SK-N-SH (cell line): ENCODE measurements around the gene BCHE. TPM values are rescaled to one million over a fixed set of nuclear protein-coding genes. Genes with fewer than 3 reads are reported as not detected.

Experiments used
- CTCF ChIA-PET: fragments of 300-600, 350-600 bp; formaldehyde crosslinking; extraction: SDS; loops from one replicate; lab custom pipeline; 2021; lab: Yijun Ruan, JAX
- POLR2A ChIA-PET: fragments of 350-600 bp; sonication (Branson Sonifier 250); formaldehyde crosslinking; extraction: SDS; loops from one replicate; lab custom pipeline; 2020; ENCODE audit warnings: antibody characterized with exemption, inconsistent platforms; lab: Yijun Ruan, JAX
- DNase-seq: peaks from one replicate; pipeline ENCODE4 v3.0.0; 2012
- H2AFZ ChIP-seq: fragments of 200-600 bp; sonication (generic); 2 replicates; pipeline ENCODE4 v1.8.1; 2016; ENCODE audit warnings: antibody characterized with exemption, mild to moderate bottlenecking, low read depth
- H3F3A ChIP-seq: fragments of 200-600 bp; sonication (generic); replicated peaks from 2 replicates; pipeline ENCODE3; 2016; ENCODE audit warnings: antibody characterized with exemption, mild to moderate bottlenecking; ENCODE audit not compliant: insufficient read depth
- H3K27ac ChIP-seq, 2 experiments: fragments of 200-500 bp in 1 of 2; fragments of 200-600 bp in 1 of 2; sonication (Bioruptor generic) in 1 of 2; sonication (generic), shearing (Covaris generic) in 1 of 2; 2 replicates each; pipeline versions ENCODE4 v1.5.1 to v1.6.1; 2014 to 2016; ENCODE audit warnings: low read depth in 2 of 2, inconsistent platforms in 1 of 2, low read length in 1 of 2, mild to moderate bottlenecking in 1 of 2, mixed read lengths in 1 of 2
- H3K27me3 ChIP-seq: fragments of 200-600 bp; sonication (generic), shearing (Covaris generic); 2 replicates; pipeline ENCODE4 v1.6.1; 2016; ENCODE audit warnings: mixed run types; ENCODE audit not compliant: insufficient read depth
- H3K36me3 ChIP-seq, 2 experiments: fragments of 200-500 bp in 1 of 2; fragments of 200-600 bp in 1 of 2; sonication (Bioruptor generic) in 1 of 2; sonication (generic) in 1 of 2; replicated peaks in 1 of 2; 2 replicates each; pipeline versions ENCODE3 to v1.5.1; 2014 to 2016; ENCODE audit warnings: low read length in 1 of 2, mild to moderate bottlenecking in 1 of 2; ENCODE audit not compliant: insufficient read depth in 2 of 2, control insufficient read depth in 1 of 2
- H3K4me1 ChIP-seq, 2 experiments: fragments of 200-500 bp in 1 of 2; fragments of 200-600 bp in 1 of 2; sonication (Bioruptor generic) in 1 of 2; sonication (generic), shearing (Covaris generic) in 1 of 2; 2 replicates each; pipeline versions ENCODE4 v1.5.1 to v1.6.1; 2014 to 2016; ENCODE audit warnings: low read depth in 1 of 2, low read length in 1 of 2, mixed run types in 1 of 2; ENCODE audit not compliant: insufficient read depth in 2 of 2, control insufficient read depth in 1 of 2
- H3K4me2 ChIP-seq: fragments of 200-600 bp; sonication (generic), shearing (Covaris generic); 2 replicates; pipeline ENCODE4 v1.6.1; 2017; ENCODE audit warnings: mixed run types
- H3K4me3 ChIP-seq, 2 experiments: fragments of 200-500 bp in 1 of 2; fragments of 200-600 bp in 1 of 2; sonication (Bioruptor generic) in 1 of 2; sonication (generic), shearing (Covaris generic) in 1 of 2; 2 replicates each; pipeline versions ENCODE4 v1.5.1 to v1.8.1; 2014 to 2016; ENCODE audit warnings: low read depth in 2 of 2, inconsistent platforms in 1 of 2, low read length in 1 of 2, mild to moderate bottlenecking in 1 of 2, mixed read lengths in 1 of 2, moderate library complexity in 1 of 2
- H3K79me2 ChIP-seq: fragments of 200-600 bp; sonication (generic); 2 replicates; pipeline ENCODE4 v1.8.1; 2017; ENCODE audit warnings: mild to moderate bottlenecking; ENCODE audit not compliant: insufficient read depth
- H3K9ac ChIP-seq: fragments of 200-600 bp; sonication (generic); 2 replicates; pipeline ENCODE4 v1.6.1; 2017; ENCODE audit warnings: mixed run types
- H3K9me2 ChIP-seq: fragments of 200-600 bp; sonication (generic); 2 replicates; pipeline ENCODE4 v1.6.1; 2017; ENCODE audit warnings: mixed run types
- H3K9me3 ChIP-seq: fragments of 200-600 bp; sonication (generic); 2 replicates; pipeline ENCODE4 v1.6.1; 2017; ENCODE audit warnings: mixed run types, mild to moderate bottlenecking, moderate library complexity
- H4K20me1 ChIP-seq: fragments of 200-600 bp; sonication (generic); 2 replicates; pipeline ENCODE4 v1.6.1; 2017; ENCODE audit warnings: mild to moderate bottlenecking, mixed run types; ENCODE audit not compliant: insufficient read depth
- ELF1 ChIP-seq: IDR thresholded peaks from 2 replicates; pipeline ENCODE4 v1.4.0; 2012
- FOSL2 ChIP-seq: IDR thresholded peaks from 2 replicates; pipeline ENCODE4 v1.4.0; 2012; ENCODE audit warnings: low read depth, mild to moderate bottlenecking, moderate library complexity, borderline replicate concordance
- FOXM1 ChIP-seq: IDR thresholded peaks from 2 replicates; pipeline ENCODE4 v1.4.0; 2012; ENCODE audit warnings: low read depth, mild to moderate bottlenecking
- JUND ChIP-seq: IDR thresholded peaks from 2 replicates; pipeline ENCODE4 v1.4.0; 2012
- MEF2A ChIP-seq: IDR thresholded peaks from 2 replicates; pipeline ENCODE4 v1.4.0; 2012; ENCODE audit warnings: low read depth, borderline replicate concordance
- MXI1 ChIP-seq: IDR thresholded peaks from 2 replicates; pipeline ENCODE4 v1.6.1; 2012; ENCODE audit warnings: mild to moderate bottlenecking, low read depth, low read length, improper control_type of control experiment
- NFIC ChIP-seq: IDR thresholded peaks from 2 replicates; pipeline ENCODE4 v1.4.0; 2012; ENCODE audit warnings: borderline replicate concordance
- POLR2AphosphoS5 ChIP-seq: IDR thresholded peaks from 2 replicates; pipeline ENCODE4 v1.6.1; 2012; ENCODE audit warnings: low read depth, low read length
- RCOR1 ChIP-seq: fragments of 150-350 bp; IDR thresholded peaks from 2 replicates; pipeline ENCODE4 v1.6.1; 2017; ENCODE audit warnings: antibody characterized with exemption, low read length
- RFX5 ChIP-seq: IDR thresholded peaks from 2 replicates; pipeline ENCODE4 v1.6.1; 2012; ENCODE audit warnings: mild to moderate bottlenecking, improper control_type of control experiment, low read length
- RXRA ChIP-seq: IDR thresholded peaks from 2 replicates; pipeline ENCODE4 v1.4.0; 2012; ENCODE audit warnings: low read depth, mild to moderate bottlenecking, borderline replicate concordance
- SIN3A ChIP-seq: IDR thresholded peaks from 2 replicates; pipeline ENCODE4 v1.6.1; 2012; ENCODE audit warnings: low read depth, mild to moderate bottlenecking, low read length, moderate library complexity, borderline replicate concordance
- TCF12 ChIP-seq: IDR thresholded peaks from 2 replicates; pipeline ENCODE4 v1.4.0; 2012
- TEAD4 ChIP-seq: IDR thresholded peaks from 2 replicates; pipeline ENCODE4 v1.4.0; 2012; ENCODE audit warnings: mild to moderate bottlenecking, borderline replicate concordance; ENCODE audit not compliant: insufficient read depth
- USF1 ChIP-seq: IDR thresholded peaks from 2 replicates; pipeline ENCODE4 v1.4.0; 2012; ENCODE audit warnings: low read depth, borderline replicate concordance
- YY1 ChIP-seq: IDR thresholded peaks from 2 replicates; pipeline ENCODE4 v1.4.0; 2012; ENCODE audit warnings: low read depth, mild to moderate bottlenecking
- ZBTB33 ChIP-seq: IDR thresholded peaks from 2 replicates; pipeline ENCODE4 v1.4.0; 2012; ENCODE audit warnings: low read depth, borderline replicate concordance
- WGBS: methylation state at CpG from one replicate; pipeline ENCODE4 v1.1.6; 2017; ENCODE audit warnings: low lambda C conversion rate; 5-methylcytosine and 5-hydroxymethylcytosine counted together
- polyA plus RNA-seq, 3 experiments: library from polyadenylated mRNA; depleted of rRNA; stranded (reverse); fragments of >200 nt; gene quantifications; 2 replicates each; pipeline ENCODE4 v1.2.3, GENCODE V29; 2012
- TF ChIP-seq, protein P1 (sequence below): fragments of 200-600 bp; sonication (generic); IDR thresholded peaks from 2 replicates; pipeline ENCODE4 v1.6.1; 2017; ENCODE audit warnings: antibody characterized with exemption, mild to moderate bottlenecking, moderate library complexity

The BCHE gene
- polyA plus RNA-seq, 1 of the 3 experiments (the other 2 are of a cell fraction): not detected

DNA sequence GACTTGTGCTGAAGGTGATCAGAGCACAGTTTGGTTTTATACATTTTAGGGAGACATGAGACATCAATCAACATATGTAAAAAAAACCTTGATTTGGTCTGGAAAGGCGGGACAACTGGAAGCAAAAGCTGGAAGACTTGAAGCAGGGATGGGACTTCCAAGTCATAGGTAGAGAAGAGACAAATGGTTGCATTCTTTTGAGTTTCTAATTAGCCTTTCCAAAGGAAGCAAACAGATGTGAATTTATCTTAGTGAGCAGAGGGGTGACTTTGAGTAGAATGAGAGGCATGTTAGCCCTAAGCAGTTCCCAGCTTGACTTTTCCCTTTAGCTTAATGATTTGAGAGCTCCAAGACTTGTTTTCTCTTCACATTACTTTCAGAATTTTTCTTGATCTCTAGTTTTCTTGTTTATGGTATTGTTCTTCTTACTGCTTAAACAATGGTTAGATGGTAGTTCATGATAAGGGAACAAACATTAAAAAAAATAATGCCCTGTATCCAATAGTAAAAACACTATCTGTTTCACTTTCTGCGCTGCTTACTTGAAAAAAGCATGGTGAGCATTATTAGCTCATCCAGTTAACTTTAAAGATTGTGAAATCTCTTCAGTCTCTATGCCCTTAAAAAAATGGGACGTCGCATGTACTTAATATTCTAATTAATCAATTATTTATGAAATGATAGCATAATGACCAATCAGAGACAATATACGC is 48.5 kb upstream of the BCHE start:
- TF ChIP-seq FOXM1 (no peak), ZBTB33 (no peak), USF1 (no peak), MXI1 (no peak), RCOR1 (no peak), RFX5 (no peak), YY1 (no peak), POLR2AphosphoS5 (no peak), SIN3A (no peak), RXRA (no peak), JUND (no peak), TCF12 (no peak), ELF1 (no peak), MEF2A (no peak), FOSL2 (no peak), NFIC (no peak), TEAD4 (no peak)
- TF ChIP-seq, protein P1, sequence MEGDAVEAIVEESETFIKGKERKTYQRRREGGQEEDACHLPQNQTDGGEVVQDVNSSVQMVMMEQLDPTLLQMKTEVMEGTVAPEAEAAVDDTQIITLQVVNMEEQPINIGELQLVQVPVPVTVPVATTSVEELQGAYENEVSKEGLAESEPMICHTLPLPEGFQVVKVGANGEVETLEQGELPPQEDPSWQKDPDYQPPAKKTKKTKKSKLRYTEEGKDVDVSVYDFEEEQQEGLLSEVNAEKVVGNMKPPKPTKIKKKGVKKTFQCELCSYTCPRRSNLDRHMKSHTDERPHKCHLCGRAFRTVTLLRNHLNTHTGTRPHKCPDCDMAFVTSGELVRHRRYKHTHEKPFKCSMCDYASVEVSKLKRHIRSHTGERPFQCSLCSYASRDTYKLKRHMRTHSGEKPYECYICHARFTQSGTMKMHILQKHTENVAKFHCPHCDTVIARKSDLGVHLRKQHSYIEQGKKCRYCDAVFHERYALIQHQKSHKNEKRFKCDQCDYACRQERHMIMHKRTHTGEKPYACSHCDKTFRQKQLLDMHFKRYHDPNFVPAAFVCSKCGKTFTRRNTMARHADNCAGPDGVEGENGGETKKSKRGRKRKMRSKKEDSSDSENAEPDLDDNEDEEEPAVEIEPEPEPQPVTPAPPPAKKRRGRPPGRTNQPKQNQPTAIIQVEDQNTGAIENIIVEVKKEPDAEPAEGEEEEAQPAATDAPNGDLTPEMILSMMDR: no peak
- DNase-seq: no peak
- no peaks in the 10 kb centered on the region for H3K27me3 ChIP-seq
- no peak overlapping the region for H3K9ac ChIP-seq
- ChIA-PET CTCF (no interaction called here), POLR2A (no interaction called here)
- H3K4me3 ChIP-seq: no peak overlapping the region
- H3F3A ChIP-seq: no peaks in the 10 kb centered on the region
- no peaks in the 10 kb centered on the region for H3K79me2 ChIP-seq
- no peak overlapping the region for H3K27ac ChIP-seq
- H3K4me1 ChIP-seq: no peaks in the 10 kb centered on the region
- H3K9me2 ChIP-seq: no peaks in the 10 kb centered on the region
- no peak overlapping the region for H2AFZ ChIP-seq
- no peaks in the 10 kb centered on the region for H3K36me3 ChIP-seq
- 18% methylated on average over 5 of the region's 5 CpGs for WGBS
- no peak overlapping the region for H3K4me2 ChIP-seq
- H3K9me3 ChIP-seq: no peaks in the 10 kb centered on the region
- H4K20me1 ChIP-seq: no peaks in the 10 kb centered on the region
